NCI-H2227 (cell line): ENCODE results near the gene ANKMY1.

Experiments used
- DNase-seq: peaks from one replicate; lab custom pipeline; 2025; ENCODE audit not compliant: unreplicated experiment; lab: John Stamatoyannopoulos, UW

Gene ANKMY1

GRCh38 chr2:240480834-240481623, 76.8 kb downstream of the ANKMY1 start:
- no peak for DNase-seq

- DNase-seq, result no peak
Observed at GRCh38 chr2:240479111-240479501, 78.7 kb downstream of the ANKMY1 start.

DNA sequence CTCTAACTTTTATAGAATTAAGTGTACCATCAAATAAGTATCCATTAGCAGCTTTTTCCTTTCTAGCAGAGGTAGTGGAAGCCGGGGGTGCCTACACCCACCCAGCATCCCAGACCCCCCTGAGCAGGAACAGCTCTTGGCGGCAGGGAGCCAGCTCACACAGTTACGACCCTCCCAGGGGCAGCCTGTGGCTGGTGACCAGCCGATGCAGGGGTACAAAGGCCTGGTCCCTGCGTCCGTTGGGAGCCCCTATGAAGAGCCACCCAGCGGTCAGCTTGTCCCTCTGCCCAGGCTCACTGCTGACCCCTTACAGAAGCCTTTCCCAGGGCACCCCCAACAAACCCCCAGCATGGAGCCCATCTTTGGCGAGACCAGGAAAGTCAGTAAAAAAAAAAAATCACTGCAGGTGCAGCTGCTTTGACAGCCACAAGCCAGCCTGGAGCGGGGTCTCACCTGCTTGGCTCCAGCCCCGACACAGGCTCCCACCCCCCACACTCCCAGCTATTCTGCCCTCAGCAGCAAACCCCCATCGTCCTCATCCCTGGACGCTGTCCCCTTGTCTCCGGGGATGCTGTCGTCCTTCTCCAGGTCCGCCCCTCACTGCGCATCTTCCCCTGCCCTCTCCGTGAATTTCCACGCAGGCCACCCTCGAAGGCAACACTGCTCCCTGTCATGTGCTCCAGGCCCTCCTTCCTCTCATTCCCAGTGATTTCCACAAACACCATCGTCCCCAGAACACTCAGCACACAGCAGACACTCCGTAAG, 79.3 kb downstream of the ANKMY1 start:
- DNase-seq, result no peak

DNA sequence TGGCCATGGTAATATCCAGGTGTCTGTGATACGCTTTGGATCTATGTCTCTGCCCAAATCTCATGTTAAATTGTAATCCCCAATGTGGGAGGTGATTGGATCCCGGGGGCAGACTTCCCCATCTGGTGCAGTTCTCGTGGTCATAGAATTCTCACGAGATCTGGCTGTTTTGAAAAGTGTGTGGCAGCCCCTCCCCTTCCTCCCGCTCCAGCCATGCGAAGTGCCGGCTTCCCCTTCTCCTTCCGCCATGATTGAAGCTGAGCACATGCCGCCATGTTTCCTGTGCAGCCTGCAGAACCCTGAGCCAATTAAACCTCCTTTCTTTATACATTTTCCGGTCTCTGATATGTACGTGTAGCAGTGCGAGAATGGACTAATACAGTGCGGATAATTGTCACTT, 79.9 kb downstream of the ANKMY1 start:
- no peak for DNase-seq

DNA sequence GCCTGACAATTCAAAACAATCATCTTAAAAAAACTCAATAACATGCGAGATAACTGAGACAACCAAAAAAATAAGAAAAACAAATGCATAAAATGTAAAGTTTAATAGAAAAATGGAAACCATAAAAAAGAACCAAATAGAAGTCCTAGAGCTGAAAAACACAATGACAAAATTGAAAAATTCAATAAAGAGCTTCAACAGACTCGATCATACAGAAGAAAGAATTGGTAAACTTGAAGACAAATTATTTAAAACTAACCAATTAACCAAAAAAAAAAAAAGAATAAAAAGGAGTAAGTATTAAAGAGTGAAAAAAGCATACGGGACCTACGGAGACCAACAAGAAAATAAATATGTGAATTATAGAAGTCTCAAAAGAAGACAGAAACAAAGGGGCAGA, 84.6 kb downstream of the ANKMY1 start:
- peak; percentile 15 for DNase-seq

- DNase-seq, result no peak
Observed at GRCh38 chr2:240472078-240472790, 85.6 kb downstream of the ANKMY1 start.

DNA sequence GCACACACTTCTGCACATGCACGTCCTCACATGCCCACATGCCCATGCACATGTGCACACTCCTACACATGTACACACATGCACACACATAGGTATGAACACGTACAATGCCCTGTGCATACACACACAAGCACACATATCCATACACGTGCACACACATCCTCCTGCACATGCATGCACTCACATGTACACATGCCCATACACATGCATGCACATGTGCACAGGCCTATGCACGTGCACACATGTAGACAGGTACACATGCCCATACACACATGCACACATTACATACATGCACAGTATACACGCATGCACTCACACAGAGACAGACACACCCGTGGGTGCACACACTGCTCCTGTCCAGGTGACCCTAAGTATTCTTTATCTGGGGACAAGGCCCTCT, 88.0 kb downstream of the ANKMY1 start:
- DNase-seq, result no peak

- DNase-seq, result no peak
Observed at GRCh38 chr2:240469239-240469636, 88.5 kb downstream of the ANKMY1 start.

DNA sequence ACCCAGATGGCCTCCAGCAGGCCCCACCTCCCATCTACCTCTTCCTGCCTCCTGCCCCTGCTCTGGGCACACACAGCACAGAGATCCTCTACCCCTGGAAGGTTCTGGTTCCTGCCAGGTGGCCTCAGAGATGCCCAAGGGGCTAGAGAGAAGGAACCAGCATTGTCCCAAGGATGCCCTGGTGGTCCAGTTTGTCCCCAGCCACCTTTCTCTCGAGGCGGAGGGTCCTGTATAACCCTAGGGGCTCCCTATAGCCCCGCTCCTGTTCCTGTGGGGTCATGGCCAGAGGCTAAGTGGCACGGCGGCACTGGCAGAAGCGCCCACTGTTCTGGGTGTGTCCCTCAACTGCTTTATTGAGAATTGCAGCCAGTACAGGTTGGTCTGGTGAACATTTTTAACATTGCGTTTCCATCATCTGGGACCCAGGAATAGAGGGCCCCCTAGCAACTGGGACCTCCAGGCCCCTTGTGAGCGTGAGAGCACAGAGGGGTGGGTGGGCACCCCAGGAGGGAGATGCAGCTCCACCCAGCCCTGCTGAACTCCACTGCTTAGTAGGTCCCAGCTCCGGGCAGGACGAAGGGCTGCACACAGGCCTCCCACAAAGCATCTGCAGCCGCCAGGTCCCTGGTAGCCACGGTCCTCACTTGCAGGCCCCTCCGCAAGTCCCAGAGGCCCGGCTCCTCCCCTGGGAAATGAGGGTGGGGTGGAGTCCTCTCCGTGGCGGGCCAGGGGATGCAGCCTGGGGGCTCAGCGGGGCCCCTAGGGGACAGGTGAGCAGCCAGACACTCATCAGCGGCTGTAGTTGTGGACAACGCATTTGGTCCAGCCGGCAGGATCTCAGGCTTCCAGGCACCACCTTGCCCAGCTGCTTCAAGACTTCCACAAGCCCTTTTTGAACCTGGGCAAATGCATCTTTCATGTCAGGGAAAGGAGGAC, 89.2 kb downstream of the ANKMY1 start:
- no peak for DNase-seq

- DNase-seq, result no peak
Observed at GRCh38 chr2:240467659-240468302, 90.0 kb downstream of the ANKMY1 start.

DNA sequence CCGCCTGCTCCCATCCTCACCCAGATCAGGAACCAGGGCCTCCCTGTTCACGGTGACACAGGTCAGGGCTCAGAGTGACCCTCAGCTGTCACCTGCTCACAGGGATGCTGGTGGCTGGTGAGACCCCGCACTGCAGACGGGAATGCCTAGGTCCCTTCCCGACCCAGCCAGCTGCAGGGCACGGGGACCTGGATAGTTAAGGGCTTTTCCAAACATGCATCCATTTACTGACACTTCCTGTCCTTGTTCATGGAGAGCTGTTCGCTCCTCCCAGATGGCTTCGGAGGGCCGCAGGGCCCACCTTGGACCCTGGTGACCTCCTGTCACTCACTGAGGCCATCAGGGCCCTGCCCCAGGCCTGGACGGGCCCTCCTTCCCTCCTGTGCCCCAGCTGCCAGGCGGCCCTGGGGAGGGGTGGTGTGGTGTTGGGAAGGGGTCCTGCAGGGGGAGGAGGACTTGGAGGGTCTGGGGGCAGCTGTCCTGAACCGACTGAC, 90.6 kb downstream of the ANKMY1 start:
- DNase-seq, result no peak

- no peak for DNase-seq
Observed at GRCh38 chr2:240466579-240467148, 91.1 kb downstream of the ANKMY1 start.

GRCh38 chr2:240465765-240466578, 91.8 kb downstream of the ANKMY1 start:
- no peak for DNase-seq

DNA sequence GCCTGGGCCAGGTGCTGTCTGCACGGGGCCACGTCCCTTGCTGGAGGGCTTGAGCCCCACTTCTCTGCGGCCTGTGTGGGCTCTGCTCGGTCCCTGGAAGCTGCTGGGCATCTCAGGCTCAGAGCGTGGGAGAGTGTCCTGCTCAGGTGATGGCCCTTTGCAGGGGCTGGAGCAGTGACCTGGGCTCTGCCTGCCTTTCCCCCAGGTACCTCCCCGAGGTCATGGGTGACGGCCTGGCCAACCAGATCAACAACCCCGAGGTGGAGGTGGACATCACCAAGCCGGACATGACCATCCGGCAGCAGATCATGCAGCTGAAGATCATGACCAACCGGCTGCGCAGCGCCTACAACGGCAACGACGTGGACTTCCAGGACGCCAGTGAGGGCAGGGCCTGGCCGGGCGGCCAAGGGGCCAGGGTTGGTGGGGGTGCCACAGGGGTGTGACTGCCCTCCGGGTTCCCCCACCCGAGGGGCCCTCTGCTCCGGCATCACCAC, 92.5 kb downstream of the ANKMY1 start:
- no peak for DNase-seq

GRCh38 chr2:240464514-240465241, 93.1 kb downstream of the ANKMY1 start:
- DNase-seq, result no peak

- DNase-seq, result no peak
Observed at GRCh38 chr2:240463866-240464481, 93.8 kb downstream of the ANKMY1 start.

DNA sequence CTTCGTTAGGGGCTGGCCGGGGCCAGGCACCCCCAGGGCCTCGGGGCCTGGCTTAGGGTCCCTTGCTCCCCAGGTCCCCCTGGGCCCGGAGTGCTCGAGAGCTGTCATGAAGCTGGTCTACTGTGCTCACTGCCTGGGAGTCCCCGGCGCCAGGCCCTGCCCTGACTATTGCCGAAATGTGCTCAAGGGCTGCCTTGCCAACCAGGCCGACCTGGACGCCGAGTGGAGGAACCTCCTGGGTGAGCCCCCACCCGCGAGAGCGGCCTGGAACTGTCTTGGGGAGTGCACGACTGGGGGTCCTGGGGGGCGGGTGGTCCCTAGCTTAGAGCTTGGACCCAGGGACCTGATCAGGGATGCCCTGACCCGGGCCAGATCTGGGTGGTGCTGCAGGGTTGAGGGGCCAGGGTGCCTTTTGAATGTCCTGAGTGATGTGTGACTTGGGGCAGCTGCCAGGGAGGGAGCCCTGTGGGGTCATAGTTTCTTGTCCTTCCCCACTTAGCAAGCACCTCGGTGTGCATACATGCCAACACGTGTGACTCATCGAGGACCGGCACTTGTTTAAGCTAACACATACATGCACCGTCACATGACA, 94.4 kb downstream of the ANKMY1 start:
- no peak for DNase-seq
